Stromal cell of bone marrow (primary cell): ENCODE measurements around the gene CMC2.

ENCODE experiments used
- DNase-seq: peaks from one replicate; pipeline ENCODE4 v3.0.0-alpha.2; 2012; ENCODE audit warnings: low read depth

The CMC2 gene

DNA sequence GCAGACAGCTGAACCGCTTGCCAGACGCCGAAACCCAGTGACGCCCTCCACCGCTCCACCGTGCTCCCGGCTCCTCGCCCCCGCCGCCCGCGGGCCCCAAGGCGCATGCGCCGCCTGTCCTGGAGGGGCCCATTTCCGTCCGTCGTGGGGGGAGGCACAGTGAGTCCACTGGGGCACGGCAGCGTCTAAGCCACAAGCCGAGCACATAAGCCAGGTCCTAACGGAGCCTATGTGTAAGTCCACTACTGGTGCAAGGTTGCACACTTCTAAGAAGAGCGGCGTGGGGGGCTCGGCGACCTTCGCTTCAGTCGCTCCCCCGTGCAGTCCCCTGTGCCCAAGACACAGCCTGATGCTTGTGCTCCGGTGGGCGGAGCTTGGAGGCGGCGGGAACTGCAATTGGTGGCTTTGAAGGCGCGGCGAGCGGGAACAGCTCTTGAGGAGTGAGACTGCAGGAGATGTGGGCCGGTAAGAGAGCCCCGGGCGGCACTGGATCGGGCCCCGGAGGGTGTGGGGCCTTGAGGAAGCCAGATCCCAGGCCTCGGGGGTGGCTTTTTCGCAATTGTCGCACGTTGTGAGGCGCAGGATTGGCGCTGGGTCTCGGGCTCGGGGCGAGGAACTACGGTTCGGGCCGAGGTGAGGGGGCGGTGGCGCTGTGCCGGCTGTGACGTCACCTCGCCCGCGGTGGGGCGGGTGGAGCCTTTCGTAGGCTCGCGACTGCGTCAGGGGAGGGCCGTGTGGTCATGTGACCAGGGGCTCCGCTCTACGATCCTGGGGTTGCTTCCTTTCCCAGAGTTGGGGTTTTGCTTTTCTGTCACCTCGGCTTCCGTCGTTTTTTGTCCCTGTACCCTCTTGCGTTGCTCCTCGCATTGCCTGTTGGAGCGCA lies at the start of gene CMC2, which contains the start of gene CENPN:
Gene CMC2 (minus strand): TSS at position 73 of the 883 bp plus-strand sequence. CDS start 9,491 bp downstream, outside the sequence.
Gene CENPN (plus strand): TSS at position 402 of the 883 bp plus-strand sequence. CDS start 4,726 bp downstream, outside the sequence.
- peak; percentile 98 for DNase-seq

GRCh38 chr16:81053761-81054160 lies 47.1 kb upstream of the CMC2 start:
- DNase-seq = no peak

DNA sequence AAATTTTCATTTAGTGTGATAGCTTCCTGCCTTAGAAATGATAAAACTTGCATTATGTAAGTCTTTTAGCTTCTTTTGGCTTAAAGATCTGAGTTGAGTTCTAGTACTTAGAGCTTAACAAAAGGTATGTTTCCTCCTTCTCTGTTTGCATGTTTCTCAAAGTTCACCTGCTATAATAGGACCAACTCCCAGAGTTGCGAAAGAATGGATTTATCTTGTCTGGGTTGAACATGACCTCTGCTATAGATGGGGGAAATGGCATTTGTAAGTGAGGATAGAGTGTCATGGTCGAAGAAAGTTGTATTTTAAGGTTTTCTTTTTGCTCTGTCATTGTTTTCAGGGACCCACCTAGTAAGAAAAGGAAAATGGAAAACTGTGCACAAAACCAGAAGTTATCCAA lies 36.1 kb upstream of the CMC2 start:
- DNase-seq = no peak

DNA sequence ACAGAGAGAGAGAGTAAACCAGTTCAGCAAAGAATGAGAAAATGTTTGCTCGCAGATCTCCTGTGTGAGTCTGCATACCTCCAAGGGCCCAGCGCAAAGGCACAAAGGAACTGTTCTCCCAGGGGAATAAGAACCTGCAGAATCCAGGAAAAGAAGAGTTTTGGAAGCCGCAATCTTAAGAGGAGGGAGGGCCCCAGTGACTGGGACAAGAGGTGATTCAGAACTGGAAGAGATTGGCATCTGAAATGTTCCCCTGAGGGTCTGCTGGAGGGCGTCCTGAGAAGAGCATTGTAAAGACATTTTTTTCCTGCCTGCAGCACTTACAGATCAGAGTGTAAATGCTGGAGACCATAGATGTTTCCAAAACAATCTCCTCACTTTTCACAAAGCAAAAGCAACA lies 35.0 kb upstream of the CMC2 start:
- no peak for DNase-seq

DNA sequence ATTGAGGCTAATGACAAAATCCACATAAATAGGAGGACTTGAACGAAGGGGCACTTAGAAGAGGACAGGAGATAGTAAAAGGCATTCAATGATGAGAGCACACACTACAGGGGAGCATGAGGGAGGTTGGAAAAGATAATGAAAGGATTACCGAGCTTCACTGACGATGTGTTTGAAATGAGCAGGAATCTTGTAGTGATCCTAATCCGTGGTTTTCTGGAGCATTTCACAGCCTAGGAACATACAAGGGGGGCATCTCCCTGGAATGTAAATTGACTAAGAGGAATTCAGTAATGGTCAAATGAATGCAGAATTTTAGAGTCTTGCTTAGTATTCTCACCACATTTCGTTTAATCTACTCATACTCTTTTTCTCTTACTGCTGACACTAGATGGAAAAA lies 34.2 kb upstream of the CMC2 start:
- no peak for DNase-seq

DNA sequence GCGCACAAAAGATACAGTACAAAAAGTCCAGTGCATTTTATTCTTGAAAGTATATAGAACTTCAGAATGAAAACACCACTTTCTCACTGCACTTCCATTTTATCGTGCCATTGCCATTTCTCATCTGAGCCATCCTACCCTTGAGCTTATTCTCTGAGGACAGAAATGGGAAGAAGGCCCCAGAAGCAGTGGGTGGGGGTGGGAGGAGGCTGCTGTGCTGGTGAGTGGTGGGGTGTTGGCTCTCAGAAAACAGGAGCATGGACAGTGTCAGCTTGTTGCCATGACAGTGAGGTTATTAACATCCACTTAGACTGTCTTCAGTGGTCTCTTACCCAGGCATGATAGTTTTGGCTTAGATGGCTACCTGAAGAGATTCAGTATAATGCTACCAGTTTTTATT lies 33.4 kb upstream of the CMC2 start:
- DNase-seq = no peak

DNA sequence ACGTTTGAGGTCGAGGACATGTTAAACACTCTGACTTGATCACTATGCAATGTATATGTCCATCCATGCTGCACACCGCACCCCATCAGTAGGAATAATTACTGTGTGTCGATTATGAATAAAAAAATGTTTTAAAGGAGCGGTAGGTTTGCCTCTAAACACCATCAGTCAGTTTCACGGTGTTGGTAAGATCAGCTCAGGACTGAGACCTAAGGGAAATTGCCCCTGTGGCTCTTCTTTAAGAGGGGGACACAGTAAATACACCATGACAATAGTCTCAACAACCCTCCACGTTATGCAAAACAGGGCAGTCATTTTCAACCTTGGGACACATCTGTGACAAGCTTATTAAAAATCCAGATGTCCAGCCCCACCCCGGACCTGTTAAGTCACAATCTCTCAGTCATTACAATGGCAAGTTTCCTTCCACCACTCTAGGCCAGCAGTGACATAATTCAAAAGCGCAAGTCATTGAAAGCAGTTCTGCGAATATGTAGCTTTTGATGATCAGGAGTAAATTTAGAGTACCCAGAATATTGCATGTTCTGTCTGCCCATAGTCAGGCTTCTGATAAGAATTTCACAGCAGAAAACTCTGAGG lies 30.2 kb upstream of the CMC2 start:
- no peak for DNase-seq

- DNase-seq = peak; percentile 11
Observed at GRCh38 chr16:81035975-81036750, 29.5 kb upstream of the CMC2 start.

DNA sequence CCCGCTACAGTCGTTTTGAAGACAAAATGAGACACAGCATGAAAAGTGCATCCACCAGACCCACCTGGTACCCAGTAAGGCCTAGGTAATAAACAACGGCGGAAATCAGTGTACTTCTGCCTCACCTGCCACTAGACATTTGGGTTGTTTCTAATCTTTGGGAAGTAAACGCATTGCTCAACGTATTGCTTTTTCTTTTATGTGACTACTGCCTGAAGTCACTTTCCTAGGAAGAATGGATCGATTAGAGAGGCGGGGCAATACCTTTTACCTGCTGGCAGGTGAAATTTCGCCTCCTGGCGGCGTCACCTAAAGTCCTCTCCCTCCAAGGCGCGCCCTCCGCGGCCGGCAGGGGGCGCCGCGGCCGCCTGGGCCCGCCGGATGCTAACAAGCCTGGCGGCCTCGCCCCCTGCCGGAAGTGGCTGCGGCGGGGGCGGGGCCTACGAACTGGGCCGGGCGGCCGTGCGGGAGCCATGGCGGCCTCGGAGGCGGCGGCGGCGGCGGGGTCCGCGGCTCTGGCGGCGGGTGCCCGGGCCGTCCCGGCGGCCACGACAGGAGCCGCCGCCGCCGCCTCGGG lies 28.8 kb upstream of the CMC2 start, which contains the start of gene ATMIN:
Gene ATMIN (plus strand): TSS at position 445 of the 577 bp plus-strand sequence. CDS start 29 bp downstream, at position 474.
- DNase-seq = peak; percentile 77

- no peak for DNase-seq
Observed at GRCh38 chr16:81029930-81030604, 23.4 kb upstream of the CMC2 start.

DNA sequence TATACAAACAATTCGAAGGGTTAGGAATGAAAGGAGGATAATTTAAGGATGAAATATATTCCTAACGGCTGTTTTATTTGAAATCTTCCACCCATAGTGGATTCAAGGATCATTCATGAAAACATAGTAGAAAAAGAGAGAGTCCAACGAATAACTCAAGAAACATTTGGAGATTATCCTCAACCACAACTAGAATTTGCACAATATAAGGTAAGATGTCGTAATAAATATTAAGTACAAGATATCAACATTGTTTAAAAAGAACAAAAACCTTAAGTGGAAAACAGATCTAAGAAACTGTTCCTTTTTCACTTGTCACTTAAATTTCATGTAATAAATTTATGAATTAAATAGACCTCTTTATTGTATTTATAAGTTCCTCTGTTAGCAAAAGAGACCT lies 19.7 kb upstream of the CMC2 start:
- no peak for DNase-seq

DNA sequence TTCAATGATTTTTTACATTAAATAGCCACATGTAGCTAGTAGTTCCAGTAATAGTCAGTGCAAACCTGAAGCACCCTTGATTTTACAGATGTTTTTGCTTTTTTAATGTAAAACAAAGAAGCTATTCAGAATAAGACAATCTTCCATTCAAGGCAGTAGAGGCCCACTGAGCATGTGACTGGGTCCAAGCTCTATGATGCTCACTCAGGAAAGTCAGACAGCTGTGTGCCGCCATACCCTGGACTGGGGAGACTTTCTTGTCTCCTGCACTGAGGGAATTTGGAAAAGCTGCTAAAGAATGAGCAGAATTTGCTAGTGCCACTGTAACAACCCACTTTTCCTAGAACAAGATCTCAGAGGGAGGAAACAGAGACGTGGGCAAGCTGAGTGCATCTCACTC lies 11.8 kb upstream of the CMC2 start:
- DNase-seq = no peak

DNA sequence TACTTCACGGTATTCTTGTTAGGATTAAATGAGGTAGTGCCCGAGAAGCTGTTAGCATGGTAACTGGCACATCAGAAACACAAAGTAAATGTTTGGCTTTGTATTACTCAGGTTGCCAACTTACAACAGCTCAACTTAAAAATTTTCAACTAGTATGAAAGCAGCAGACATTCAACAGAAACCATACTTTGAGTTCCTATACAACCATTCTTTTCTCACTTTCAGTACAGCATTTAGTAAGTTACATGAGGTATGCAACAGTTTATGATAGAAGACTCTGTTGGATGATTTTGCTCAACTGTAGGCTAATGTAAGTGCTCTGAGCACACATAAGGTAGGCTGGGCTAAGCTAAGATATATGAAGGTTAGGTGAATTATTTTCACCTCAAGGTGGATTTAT lies 8.0 kb upstream of the CMC2 start:
- DNase-seq = no peak

DNA sequence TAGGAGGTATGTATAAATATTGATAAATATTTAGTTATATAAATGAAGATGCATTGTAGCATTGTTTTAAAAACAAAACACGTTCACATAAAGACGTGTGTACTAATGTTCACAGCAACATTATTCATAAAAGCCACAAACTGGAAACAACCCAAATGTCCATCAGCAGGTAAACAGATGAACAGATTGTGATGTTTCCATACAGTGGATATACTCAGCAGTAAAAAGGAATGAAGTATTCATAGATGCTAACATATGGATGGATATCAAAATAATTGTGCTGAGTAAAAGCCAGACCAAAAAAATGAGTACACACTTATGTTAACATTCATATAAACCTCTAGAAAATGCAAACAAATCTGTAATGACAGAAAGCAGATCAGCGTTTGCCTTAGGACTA lies 6.3 kb upstream of the CMC2 start:
- DNase-seq = no peak

GRCh38 chr16:81008505-81008789 lies 1.8 kb upstream of the CMC2 start:
- DNase-seq = no peak

DNA sequence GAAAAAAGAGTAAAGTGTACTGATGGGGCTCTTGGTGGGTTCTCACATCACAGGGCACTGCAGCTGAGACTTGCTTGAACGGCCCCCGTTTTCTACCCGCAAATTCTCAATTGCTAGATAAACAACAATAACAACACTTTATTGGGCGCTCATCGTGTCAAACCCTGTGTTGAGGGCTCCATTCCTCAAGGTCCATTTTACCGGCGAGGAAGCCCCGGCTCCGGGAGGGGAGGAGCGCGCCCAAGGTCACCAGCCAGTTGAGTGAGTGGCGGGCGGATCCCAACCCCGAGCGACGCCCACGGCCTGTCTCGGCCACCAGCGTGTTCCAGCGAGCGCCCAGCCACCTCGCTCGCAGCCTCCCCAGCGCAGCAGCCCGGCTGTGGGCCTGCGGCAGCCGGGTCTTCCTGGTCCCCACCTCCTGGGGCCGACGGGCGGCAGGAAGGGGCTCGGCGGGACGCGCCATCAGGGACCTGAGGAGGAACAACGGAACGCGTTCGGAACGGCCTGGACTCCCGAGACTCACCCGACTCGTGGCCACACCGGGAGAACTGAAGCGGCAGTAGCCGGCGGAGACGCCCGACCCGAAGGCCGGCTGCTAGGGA lies 373 bp downstream of the CMC2 start:
- DNase-seq = no peak

GRCh38 chr16:81005610-81006161 lies 999 bp downstream of the CMC2 start:
- no peak for DNase-seq

GRCh38 chr16:81004646-81005353 lies 1.9 kb downstream of the CMC2 start:
- DNase-seq = peak; percentile 53

- DNase-seq = peak; percentile 36
Observed at GRCh38 chr16:81003610-81004460, 2.9 kb downstream of the CMC2 start.
